ENCODE measurements around the gene CALY.

Gene CALY

DNA sequence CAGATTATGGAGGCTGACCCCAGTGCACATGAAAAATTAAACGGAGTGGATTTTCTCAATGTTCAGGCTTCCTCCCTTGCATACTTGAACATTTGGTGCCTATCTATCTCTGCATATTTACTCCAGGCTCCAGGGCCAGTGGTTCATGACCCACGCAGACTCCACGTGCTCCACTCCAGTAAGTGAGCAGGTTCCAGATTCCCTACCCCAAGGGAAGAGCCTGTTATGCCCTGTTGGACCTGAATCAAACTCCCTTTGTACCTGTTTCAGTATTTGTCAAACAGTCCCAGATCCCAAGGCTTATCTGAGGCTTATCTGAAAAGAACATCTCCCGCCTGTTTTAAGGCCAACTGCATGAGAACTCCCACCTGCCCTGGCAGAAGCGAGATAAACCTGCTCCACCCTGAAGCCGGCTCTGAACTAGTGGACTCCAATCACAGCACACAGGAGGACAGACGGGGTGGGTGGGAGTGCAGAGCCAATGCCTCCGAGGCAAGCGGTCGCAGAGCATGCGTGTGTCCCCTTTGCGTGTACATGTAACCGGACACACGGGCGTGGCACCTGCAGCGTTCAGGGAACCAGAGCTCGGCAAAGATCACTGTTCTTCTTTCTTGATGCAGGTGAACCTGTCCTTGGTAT lies 23.4 kb upstream of the CALY start:
- TF ChIP-seq CTCF (conservative IDR thresholded peaks at IDR 0.05; ENCODE audit: low read length) = no peak
- no peak for TF ChIP-seq EZH2phosphoT487 (IDR thresholded peaks at IDR 0.05; ENCODE audit: borderline replicate concordance)
- Histone ChIP-seq H3K79me2 (ENCODE audit: insufficient read depth, low read length) (no peaks in the 10 kb centered on the region), H3K4me3 (ENCODE audit: low read length, poor library complexity, severe bottlenecking) (no peak overlapping the region), H3K4me2 (ENCODE audit: low read depth, low read length, poor library complexity, severe bottlenecking) (no peak overlapping the region), H3K4me1 (ENCODE audit: insufficient read depth, low read length, poor library complexity, severe bottlenecking) (no peaks in the 10 kb centered on the region), H4K20me1 (ENCODE audit: insufficient read depth, low read length, poor library complexity, severe bottlenecking) (no peaks in the 10 kb centered on the region), H3K9ac (ENCODE audit: low read depth, low read length, poor library complexity, severe bottlenecking) (no peak overlapping the region), H3K27me3 (ENCODE audit: insufficient read depth, low read length, poor library complexity, severe bottlenecking) (no peaks in the 10 kb centered on the region), H3F3A (ENCODE audit: low read depth) (peaks cover 3% of the 10 kb centered on the region; the same call in 1 of the 2 replicates), H3K36me3 (ENCODE audit: insufficient read depth, low read length) (peaks cover 14% of the 10 kb centered on the region; the same call in 1 of the 2 replicates), H3K9me2 (replicated peaks; ENCODE audit: low read depth, low read length) (no peaks in the 10 kb centered on the region), H3K9me3 (ENCODE audit: insufficient read depth, low read depth, low read length) (no peaks in the 10 kb centered on the region), H2AFZ (ENCODE audit: low read length) (no peak overlapping the region)

DNA sequence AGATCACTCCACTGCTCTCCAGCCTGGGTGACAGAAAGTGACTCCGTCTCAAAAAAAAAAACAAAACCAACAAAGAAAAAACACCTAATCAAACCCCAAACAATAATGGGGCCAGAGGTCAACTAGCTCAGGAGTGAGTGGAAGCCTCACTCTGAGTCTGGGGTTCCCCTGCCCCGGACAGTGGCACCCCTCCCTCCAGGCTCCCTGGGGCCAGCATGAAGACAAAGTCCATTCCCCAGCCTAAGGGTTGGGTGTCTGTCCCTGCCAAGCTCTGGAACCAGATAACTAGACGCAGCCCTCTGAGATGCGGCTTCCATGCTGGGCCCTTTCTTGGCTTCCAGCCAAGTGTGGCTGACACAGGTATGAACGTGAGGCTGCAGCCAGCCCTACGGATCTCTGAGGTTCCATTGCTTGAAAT lies 22.9 kb upstream of the CALY start:
- no peaks in the 10 kb centered on the region for H3K9me3 ChIP-seq (ENCODE audit: insufficient read depth, low read depth, low read length)
- no peaks in the 10 kb centered on the region for H3K79me2 ChIP-seq (ENCODE audit: insufficient read depth, low read length)
- TF ChIP-seq EZH2phosphoT487 (IDR thresholded peaks at IDR 0.05; ENCODE audit: borderline replicate concordance) (no peak), CTCF (conservative IDR thresholded peaks at IDR 0.05; ENCODE audit: low read length) (no peak)
- H3K27me3 ChIP-seq (ENCODE audit: insufficient read depth, low read length, poor library complexity, severe bottlenecking) = no peaks in the 10 kb centered on the region
- H3K4me2 ChIP-seq (ENCODE audit: low read depth, low read length, poor library complexity, severe bottlenecking) = no peak overlapping the region
- H2AFZ ChIP-seq (ENCODE audit: low read length) = no peak overlapping the region
- H3K9me2 ChIP-seq (replicated peaks; ENCODE audit: low read depth, low read length) = no peaks in the 10 kb centered on the region
- H4K20me1 ChIP-seq (ENCODE audit: insufficient read depth, low read length, poor library complexity, severe bottlenecking) = no peaks in the 10 kb centered on the region
- no peak overlapping the region for H3K9ac ChIP-seq (ENCODE audit: low read depth, low read length, poor library complexity, severe bottlenecking)
- H3K4me1 ChIP-seq (ENCODE audit: insufficient read depth, low read length, poor library complexity, severe bottlenecking) = no peaks in the 10 kb centered on the region
- H3K4me3 ChIP-seq (ENCODE audit: low read length, poor library complexity, severe bottlenecking) = no peak overlapping the region
- H3F3A ChIP-seq (ENCODE audit: low read depth) = peaks cover 3% of the 10 kb centered on the region; the same call in 1 of the 2 replicates
- peaks cover 10% of the 10 kb centered on the region; the same call in 1 of the 2 replicates for H3K36me3 ChIP-seq (ENCODE audit: insufficient read depth, low read length)

- Histone ChIP-seq H3K9ac (ENCODE audit: low read depth, low read length, poor library complexity, severe bottlenecking) (no peak overlapping the region), H2AFZ (ENCODE audit: low read length) (no peak overlapping the region), H3K27me3 (ENCODE audit: insufficient read depth, low read length, poor library complexity, severe bottlenecking) (no peaks in the 10 kb centered on the region), H3K4me3 (ENCODE audit: low read length, poor library complexity, severe bottlenecking) (no peak overlapping the region), H3F3A (ENCODE audit: low read depth) (peaks cover 3% of the 10 kb centered on the region; the same call in 1 of the 2 replicates), H4K20me1 (ENCODE audit: insufficient read depth, low read length, poor library complexity, severe bottlenecking) (no peaks in the 10 kb centered on the region), H3K9me3 (ENCODE audit: insufficient read depth, low read depth, low read length) (no peaks in the 10 kb centered on the region), H3K9me2 (replicated peaks; ENCODE audit: low read depth, low read length) (no peaks in the 10 kb centered on the region), H3K4me2 (ENCODE audit: low read depth, low read length, poor library complexity, severe bottlenecking) (no peak overlapping the region), H3K36me3 (ENCODE audit: insufficient read depth, low read length) (peaks cover 5% of the 10 kb centered on the region; the same call in 1 of the 2 replicates), H3K4me1 (ENCODE audit: insufficient read depth, low read length, poor library complexity, severe bottlenecking) (no peaks in the 10 kb centered on the region), H3K79me2 (ENCODE audit: insufficient read depth, low read length) (no peaks in the 10 kb centered on the region)
- TF ChIP-seq CTCF (conservative IDR thresholded peaks at IDR 0.05; ENCODE audit: low read length) (no peak), EZH2phosphoT487 (IDR thresholded peaks at IDR 0.05; ENCODE audit: borderline replicate concordance) (no peak)
Measured at GRCh38 chr10:133358925-133359310, 22.2 kb upstream of the CALY start.

All from Loucy (cell line).